IPS-15b (cell line): ENCODE data around the gene GIPR.
"Not testable (repeated sequence)": the region's sequence is repeated elsewhere in the genome, so short reads cannot be mapped to it uniquely, and the experiment has no call there.

Experiments
- H3K27me3 ChIP-seq: one replicate; pipeline ENCODE4 v1.6.1; 2013; ENCODE audit warnings: low read length; ENCODE audit not compliant: control insufficient read depth, insufficient read depth
- H3K36me3 ChIP-seq: one replicate; pipeline ENCODE4 v1.6.1; 2013; ENCODE audit warnings: low read length; ENCODE audit not compliant: control insufficient read depth, insufficient read depth
- H3K4me1 ChIP-seq: one replicate; pipeline ENCODE4 v1.6.1; 2013; ENCODE audit warnings: mild to moderate bottlenecking, low read length; ENCODE audit not compliant: control insufficient read depth, insufficient read depth
- H3K4me3 ChIP-seq: one replicate; pipeline ENCODE4 v1.5.1; 2013; ENCODE audit warnings: low read depth, low read length
- H3K9ac ChIP-seq: one replicate; pipeline ENCODE4 v1.6.1; 2013; ENCODE audit warnings: low read depth, mild to moderate bottlenecking, low read length
- H3K9me3 ChIP-seq: one replicate; pipeline ENCODE4 v1.6.1; 2013; ENCODE audit warnings: mild to moderate bottlenecking, low read length; ENCODE audit not compliant: control insufficient read depth, insufficient read depth

Gene GIPR, protein sequence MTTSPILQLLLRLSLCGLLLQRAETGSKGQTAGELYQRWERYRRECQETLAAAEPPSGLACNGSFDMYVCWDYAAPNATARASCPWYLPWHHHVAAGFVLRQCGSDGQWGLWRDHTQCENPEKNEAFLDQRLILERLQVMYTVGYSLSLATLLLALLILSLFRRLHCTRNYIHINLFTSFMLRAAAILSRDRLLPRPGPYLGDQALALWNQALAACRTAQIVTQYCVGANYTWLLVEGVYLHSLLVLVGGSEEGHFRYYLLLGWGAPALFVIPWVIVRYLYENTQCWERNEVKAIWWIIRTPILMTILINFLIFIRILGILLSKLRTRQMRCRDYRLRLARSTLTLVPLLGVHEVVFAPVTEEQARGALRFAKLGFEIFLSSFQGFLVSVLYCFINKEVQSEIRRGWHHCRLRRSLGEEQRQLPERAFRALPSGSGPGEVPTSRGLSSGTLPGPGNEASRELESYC

DNA sequence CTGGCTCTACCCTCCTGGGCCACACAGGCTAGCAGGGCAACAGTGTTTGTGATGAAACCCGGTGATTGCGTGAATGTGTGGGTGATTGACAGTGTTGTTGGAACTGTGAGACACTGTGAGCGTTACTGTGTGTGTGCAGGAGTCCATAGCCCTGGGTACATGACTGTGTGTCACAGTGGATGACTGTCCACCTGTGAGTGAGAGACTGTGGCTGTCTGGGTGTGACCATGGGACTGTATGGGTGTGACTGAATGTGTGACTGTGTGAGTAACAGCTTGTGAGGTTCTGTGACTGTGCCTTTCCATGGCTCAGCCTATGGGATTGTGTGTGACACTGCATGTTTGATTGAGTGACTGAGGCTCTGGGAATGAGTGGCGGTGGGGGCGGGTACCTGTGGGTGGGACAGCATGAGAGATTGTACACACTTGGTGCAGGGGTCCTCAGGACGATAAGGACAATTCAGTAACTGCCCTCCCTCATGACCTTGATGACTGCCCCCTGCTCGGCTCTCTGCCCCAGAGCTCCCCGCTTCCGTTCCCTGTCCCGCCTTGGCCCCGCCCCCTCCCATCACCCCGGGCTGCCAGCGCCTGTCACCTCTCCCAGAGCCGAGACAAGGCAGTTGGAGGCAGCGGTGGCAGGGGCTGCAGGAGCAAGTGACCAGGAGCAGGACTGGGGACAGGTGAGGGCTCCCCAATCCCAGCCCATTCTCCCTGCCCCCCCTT, at the start of gene GIPR:
TSS of gene GIPR (plus strand) at position 602 of the 722 bp plus-strand sequence. CDS start 1,300 bp downstream, outside the sequence.
- Histone ChIP-seq H3K9ac (no peak within 1 kb of the TSS), H3K4me3 (peak within 1 kb of the TSS; percentile 43), H3K36me3 (no peaks in the 10 kb centered on the region), H3K4me1 (peaks cover 3% of the 10 kb centered on the region), H3K9me3 (no peaks in the 10 kb centered on the region), H3K27me3 (peaks cover 32% of the 10 kb centered on the region)

GRCh38 chr19:45621389-45621788, 46.6 kb upstream of the GIPR start:
- peaks cover 16% of the 10 kb centered on the region for H3K36me3 ChIP-seq
- no peaks in the 10 kb centered on the region for H3K27me3 ChIP-seq
- no peak overlapping the region for H3K4me3 ChIP-seq
- no peaks in the 10 kb centered on the region for H3K4me1 ChIP-seq
- no peaks in the 10 kb centered on the region for H3K9me3 ChIP-seq
- no peak overlapping the region for H3K9ac ChIP-seq

- H3K36me3 ChIP-seq = peaks cover 20% of the 10 kb centered on the region
- no peak overlapping the region for H3K4me3 ChIP-seq
- no peak overlapping the region for H3K9ac ChIP-seq
- no peaks in the 10 kb centered on the region for H3K9me3 ChIP-seq
- H3K27me3 ChIP-seq = no peaks in the 10 kb centered on the region
- H3K4me1 ChIP-seq = no peaks in the 10 kb centered on the region
Measured at GRCh38 chr19:45621976-45622503, 46.0 kb upstream of the GIPR start.

- H3K9ac ChIP-seq = no peak overlapping the region
- H3K27me3 ChIP-seq = no peaks in the 10 kb centered on the region
- H3K9me3 ChIP-seq = no peaks in the 10 kb centered on the region
- H3K36me3 ChIP-seq = peaks cover 17% of the 10 kb centered on the region
- no peak overlapping the region for H3K4me3 ChIP-seq
- H3K4me1 ChIP-seq = no peaks in the 10 kb centered on the region
Measured at GRCh38 chr19:45623984-45624383, 44.0 kb upstream of the GIPR start.

- H3K9ac ChIP-seq, H3K9me3 ChIP-seq, H3K27me3 ChIP-seq, H3K36me3 ChIP-seq, H3K4me3 ChIP-seq, H3K4me1 ChIP-seq: not testable (repeated sequence)
Measured at GRCh38 chr19:45628219-45628618, 39.8 kb upstream of the GIPR start.

GRCh38 chr19:45629704-45630103, 38.3 kb upstream of the GIPR start:
- Histone ChIP-seq H3K9me3 (no peaks in the 10 kb centered on the region), H3K4me3 (no peak overlapping the region), H3K9ac (no peak overlapping the region), H3K27me3 (no peaks in the 10 kb centered on the region), H3K36me3 (peaks cover 9% of the 10 kb centered on the region), H3K4me1 (peaks cover 8% of the 10 kb centered on the region)

DNA sequence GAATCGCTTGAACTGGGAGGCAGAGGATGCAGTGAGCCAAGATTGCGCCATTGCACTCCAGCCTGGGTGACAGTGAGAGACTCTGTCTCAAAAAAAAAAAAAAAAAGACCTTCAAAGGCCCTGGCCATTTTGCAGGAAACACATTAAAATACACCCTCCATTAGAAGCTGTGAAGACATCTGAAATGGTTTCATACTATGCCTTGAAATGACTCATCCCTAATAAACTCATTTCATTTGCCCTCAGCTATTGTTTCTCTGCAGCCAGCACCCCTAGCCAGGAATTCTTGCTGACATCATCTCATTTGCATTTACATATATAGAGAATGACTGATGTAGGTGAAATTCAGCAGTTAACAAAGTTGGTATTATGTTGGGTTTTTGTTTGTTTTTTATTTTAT, 37.6 kb upstream of the GIPR start:
- H3K9me3 ChIP-seq = no peaks in the 10 kb centered on the region
- H3K27me3 ChIP-seq = no peaks in the 10 kb centered on the region
- no peak overlapping the region for H3K4me3 ChIP-seq
- H3K4me1 ChIP-seq = peaks cover 8% of the 10 kb centered on the region
- H3K9ac ChIP-seq = no peak overlapping the region
- peaks cover 9% of the 10 kb centered on the region for H3K36me3 ChIP-seq

DNA sequence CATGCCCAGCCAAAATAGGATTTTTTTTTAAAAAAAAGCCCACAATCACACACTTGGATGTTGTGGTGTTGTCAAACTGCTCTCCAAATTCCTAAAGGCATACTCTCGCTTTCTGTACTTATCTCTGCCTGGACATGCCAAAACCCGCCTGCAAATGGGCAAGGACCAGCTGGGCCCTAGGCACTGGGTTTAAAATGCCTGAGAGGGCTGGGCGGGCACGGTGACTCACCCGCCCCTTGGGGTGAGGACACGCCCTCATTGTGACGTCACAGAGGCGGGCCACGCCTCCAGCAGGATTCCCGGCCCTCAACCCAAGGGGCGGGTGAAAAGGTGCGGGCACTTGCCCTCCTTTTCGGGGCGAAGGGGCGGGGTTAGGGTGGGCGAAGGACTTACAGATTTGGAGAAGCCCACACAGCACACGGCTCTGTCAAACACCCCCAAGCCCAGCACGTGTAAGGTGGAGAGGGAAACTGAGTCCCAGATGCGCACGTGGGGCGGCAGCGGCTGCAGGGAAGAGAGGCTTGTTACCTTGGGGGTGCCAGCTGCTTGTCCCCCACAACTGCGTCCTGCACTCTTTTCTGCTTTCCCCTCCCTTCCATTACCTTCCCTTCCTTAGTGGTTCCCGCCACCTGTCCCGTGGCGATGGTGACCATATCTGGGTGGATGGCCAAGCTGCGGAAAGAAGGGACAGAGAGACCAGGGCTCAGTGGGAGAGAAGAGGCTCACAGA, 35.4 kb upstream of the GIPR start:
- Histone ChIP-seq H3K4me3 (peak overlapping the region; percentile 53), H3K9me3 (no peaks in the 10 kb centered on the region), H3K36me3 (peaks cover 5% of the 10 kb centered on the region), H3K4me1 (peaks cover 8% of the 10 kb centered on the region), H3K9ac (no peak overlapping the region), H3K27me3 (no peaks in the 10 kb centered on the region)

DNA sequence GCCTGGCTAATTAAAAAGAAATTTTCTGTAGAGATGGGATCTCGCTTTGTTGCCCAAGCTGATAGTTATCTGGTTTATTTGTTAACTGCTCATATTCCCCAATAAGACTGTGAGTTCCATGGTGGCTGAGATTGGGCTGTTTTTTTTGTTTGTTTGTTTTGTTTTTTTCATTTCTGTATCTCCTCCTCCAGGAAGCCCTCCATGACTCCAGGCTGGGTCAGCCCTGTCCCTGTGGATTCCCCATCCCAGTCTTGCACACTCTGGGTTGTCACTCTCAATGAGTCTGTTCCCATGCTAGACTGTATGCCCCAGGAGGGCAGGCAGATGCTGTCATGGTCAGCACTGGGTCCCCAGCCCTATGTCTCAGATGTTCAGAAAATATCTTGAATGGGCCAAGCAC, 31.7 kb upstream of the GIPR start:
- Histone ChIP-seq H3K4me1 (peaks cover 15% of the 10 kb centered on the region), H3K4me3 (no peak overlapping the region), H3K27me3 (no peaks in the 10 kb centered on the region), H3K9ac (no peak overlapping the region), H3K9me3 (no peaks in the 10 kb centered on the region), H3K36me3 (no peaks in the 10 kb centered on the region)

DNA sequence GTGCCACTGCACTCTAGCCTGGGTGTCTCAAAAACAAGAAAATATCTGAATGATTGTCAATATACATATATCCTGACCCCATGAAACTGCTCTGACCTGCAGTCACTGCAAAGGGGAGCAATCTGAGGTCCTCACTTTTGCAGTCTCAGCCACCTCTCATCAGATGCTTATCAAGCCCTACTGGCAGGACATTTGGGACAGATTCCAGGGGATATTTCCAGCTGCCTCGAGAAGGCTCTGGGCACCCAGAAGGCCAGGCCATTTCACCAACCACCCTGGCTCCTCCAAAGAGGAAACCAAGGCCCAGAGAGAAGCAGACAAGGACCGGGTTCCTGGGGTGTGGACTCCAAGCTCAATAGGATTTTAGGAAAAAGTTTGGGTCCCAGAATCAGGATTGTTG, 31.1 kb upstream of the GIPR start:
- H3K36me3 ChIP-seq = no peaks in the 10 kb centered on the region
- no peaks in the 10 kb centered on the region for H3K9me3 ChIP-seq
- H3K4me3 ChIP-seq = no peak overlapping the region
- H3K27me3 ChIP-seq = no peaks in the 10 kb centered on the region
- no peak overlapping the region for H3K9ac ChIP-seq
- H3K4me1 ChIP-seq = peaks cover 19% of the 10 kb centered on the region

- peak overlapping the region; percentile 54 for H3K9ac ChIP-seq
- H3K4me3 ChIP-seq = peak overlapping the region; percentile 77
- peaks cover 11% of the 10 kb centered on the region for H3K4me1 ChIP-seq
Measured at GRCh38 chr19:45637890-45638667, 29.9 kb upstream of the GIPR start.

More at GRCh38 chr19:45637890-45638667, 29.9 kb upstream of the GIPR start:
- no peaks in the 10 kb centered on the region for H3K36me3 ChIP-seq
- no peaks in the 10 kb centered on the region for H3K9me3 ChIP-seq
- no peaks in the 10 kb centered on the region for H3K27me3 ChIP-seq
